ENCODE data around the gene EPS8L1. TPM values are rescaled to one million over a fixed set of nuclear protein-coding genes. Genes with fewer than 3 reads are reported as not detected.

The EPS8L1 gene
- total RNA-seq, 1 donor from 2014 or later = 30.5 TPM

DNA sequence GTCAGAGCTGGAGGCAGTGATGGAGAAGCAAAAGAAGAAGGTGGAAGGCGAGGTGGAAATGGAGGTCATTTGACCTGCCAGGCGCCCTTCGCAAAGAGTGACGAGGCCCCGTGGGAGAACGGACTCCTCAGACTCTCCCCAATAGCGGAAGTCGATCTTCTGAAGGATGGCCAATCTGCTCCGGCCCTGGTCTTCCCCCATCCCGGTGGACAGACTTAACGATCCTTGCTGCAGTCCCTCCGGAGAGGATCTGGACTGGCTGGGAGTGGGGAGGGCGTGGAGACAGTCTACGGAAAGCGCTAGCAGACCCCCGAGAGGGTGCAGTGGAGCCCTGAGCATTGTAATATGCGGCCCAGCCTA lies 11.9 kb downstream of the EPS8L1 start:
- TF ChIP-seq, protein P1, sequence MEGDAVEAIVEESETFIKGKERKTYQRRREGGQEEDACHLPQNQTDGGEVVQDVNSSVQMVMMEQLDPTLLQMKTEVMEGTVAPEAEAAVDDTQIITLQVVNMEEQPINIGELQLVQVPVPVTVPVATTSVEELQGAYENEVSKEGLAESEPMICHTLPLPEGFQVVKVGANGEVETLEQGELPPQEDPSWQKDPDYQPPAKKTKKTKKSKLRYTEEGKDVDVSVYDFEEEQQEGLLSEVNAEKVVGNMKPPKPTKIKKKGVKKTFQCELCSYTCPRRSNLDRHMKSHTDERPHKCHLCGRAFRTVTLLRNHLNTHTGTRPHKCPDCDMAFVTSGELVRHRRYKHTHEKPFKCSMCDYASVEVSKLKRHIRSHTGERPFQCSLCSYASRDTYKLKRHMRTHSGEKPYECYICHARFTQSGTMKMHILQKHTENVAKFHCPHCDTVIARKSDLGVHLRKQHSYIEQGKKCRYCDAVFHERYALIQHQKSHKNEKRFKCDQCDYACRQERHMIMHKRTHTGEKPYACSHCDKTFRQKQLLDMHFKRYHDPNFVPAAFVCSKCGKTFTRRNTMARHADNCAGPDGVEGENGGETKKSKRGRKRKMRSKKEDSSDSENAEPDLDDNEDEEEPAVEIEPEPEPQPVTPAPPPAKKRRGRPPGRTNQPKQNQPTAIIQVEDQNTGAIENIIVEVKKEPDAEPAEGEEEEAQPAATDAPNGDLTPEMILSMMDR (IDR thresholded peaks at IDR 0.05; ENCODE audit: insufficient read depth, low read length, poor library complexity, severe bottlenecking) = no peak
- DNase-seq (ENCODE audit: low read depth) = no peak
- Histone ChIP-seq H3K4me3 (ENCODE audit: low read depth, low read length) (peak overlapping the region; percentile 36), H3K27me3 (ENCODE audit: control insufficient read depth, insufficient read depth, low read length) (peaks cover 16% of the 10 kb centered on the region), H3K36me3 (ENCODE audit: control insufficient read depth, insufficient read depth, low read length) (peaks cover 4% of the 10 kb centered on the region)

DNA sequence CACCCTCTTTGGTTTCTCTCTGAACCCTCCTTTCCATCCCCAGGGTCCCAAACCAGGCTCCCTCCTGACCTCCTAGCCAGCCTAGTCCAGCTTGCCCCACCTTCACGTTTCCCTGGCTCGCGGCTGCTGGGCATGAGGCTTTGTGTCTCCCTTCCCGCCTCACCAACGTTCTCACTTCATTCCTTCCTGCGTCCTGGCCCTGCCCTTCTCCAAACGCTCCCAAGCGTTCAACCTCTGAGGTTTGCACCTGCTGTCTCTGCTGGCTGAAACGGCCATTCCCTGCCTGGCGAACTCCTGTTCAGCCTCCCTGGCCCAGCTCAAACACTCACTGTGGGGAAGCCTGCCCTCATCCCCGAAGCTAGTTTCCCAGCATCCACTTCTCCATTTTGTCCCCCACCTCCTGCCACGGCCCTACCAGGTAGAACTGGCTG lies 12.4 kb downstream of the EPS8L1 start:
- H3K4me3 ChIP-seq (ENCODE audit: low read depth, low read length) = no peak overlapping the region
- H3K36me3 ChIP-seq (ENCODE audit: control insufficient read depth, insufficient read depth, low read length) = peaks cover 4% of the 10 kb centered on the region
- TF ChIP-seq, protein P1 (IDR thresholded peaks at IDR 0.05; ENCODE audit: insufficient read depth, low read length, poor library complexity, severe bottlenecking) = no peak
- H3K27me3 ChIP-seq (ENCODE audit: control insufficient read depth, insufficient read depth, low read length) = peaks cover 14% of the 10 kb centered on the region
- no peak for DNase-seq (ENCODE audit: low read depth)

DNA sequence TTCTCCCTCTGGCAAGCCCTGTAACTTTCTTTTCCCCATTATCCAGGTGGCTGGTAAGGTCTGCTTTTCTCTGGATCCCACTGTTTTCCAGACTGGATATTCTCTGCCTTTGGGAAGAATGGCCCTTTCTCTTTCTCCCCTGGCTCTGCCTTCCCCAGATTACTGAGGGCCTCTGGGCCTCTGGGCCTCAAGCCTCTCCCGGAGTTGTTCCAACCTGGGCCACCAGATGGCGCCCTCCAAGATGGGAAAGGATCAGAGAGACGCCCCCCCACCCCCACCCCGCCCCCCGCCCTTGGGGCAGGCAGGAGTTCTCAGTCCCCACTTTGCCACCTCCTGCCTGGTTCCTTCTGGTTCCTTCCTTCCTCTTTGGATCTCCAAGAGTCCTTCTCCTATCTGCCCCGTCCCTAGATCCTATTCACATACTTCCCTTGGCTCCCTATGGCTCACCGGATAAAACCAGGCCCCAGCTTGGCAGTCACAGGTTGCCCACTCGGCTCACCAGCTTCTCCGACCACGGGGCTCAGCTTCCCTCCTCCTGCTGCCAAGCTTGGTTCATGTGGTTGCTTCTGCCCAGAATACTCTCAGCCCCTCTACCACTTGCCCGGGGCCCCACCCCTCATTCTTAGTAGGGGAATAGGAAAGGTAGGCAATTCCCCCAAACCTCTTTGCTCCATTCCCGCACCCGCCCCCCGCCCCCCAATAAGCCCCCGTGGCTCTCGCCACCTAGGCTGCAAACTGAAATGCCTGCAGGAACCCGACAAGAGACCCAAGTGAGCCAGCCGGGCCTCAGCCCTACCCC lies 13.1 kb downstream of the EPS8L1 start:
- no peak for DNase-seq (ENCODE audit: low read depth)
- H3K4me3 ChIP-seq (ENCODE audit: low read depth, low read length) = no peak overlapping the region

DNA sequence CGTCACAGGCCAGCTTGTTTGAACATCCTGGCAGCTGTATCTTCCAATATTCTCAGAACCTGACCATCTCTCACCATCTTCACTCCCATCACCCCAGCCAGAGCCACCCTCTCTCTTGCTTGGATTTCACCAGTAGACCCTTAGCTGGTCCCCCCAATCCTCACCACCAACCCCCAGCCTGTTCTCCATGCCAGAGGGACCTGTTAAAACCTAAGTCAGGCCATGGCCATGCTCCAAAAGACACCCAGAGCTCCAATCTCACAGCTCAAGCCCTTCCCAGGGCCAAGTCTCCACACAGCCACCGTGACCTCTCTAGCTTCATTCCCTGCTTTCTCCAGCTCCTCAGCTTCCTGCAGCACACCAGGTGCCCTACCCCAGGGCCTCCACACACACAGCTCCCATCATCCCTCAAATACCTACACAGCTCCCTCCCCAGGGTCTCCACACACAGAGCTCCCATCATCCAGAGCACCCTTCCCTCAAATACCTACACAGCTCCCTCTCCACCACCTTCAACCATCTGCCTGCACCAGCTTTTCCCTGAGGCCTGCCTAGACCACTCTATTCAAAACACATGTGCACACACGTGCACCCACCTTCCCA lies 13.8 kb downstream of the EPS8L1 start:
- Histone ChIP-seq H3K4me3 (ENCODE audit: low read depth, low read length) (no peak overlapping the region), H3K27me3 (ENCODE audit: control insufficient read depth, insufficient read depth, low read length) (peaks cover 6% of the 10 kb centered on the region), H3K36me3 (ENCODE audit: control insufficient read depth, insufficient read depth, low read length) (peaks cover 4% of the 10 kb centered on the region)
- TF ChIP-seq, protein P1 (IDR thresholded peaks at IDR 0.05; ENCODE audit: insufficient read depth, low read length, poor library complexity, severe bottlenecking) = no peak
- DNase-seq (ENCODE audit: low read depth) = no peak

More for the DNA sequence above, 13.1 kb downstream of the EPS8L1 start:
- H3K27me3 ChIP-seq (ENCODE audit: control insufficient read depth, insufficient read depth, low read length) = peaks cover 9% of the 10 kb centered on the region
- H3K36me3 ChIP-seq (ENCODE audit: control insufficient read depth, insufficient read depth, low read length) = peaks cover 4% of the 10 kb centered on the region
- TF ChIP-seq, protein P1 (IDR thresholded peaks at IDR 0.05; ENCODE audit: insufficient read depth, low read length, poor library complexity, severe bottlenecking) = peak; percentile 62

DNA sequence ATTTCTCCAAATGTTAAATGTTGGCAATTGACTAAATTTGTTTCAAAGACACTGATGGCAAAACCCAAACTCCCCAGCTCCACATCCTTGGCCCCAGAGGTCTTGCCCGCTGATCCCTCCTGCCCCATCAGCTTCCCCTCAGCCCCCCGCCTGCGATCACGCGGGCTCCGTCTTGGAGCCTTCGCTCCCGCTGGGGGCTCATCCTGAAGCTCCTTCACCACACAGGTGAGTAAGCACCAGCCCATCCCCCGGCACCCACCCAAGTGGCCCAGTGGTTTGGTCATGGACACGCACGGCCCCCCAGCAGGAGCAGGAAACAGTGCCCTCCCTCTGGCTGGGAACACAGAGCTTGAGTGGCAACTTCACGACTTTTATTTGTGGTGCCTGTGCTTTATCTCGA lies 14.9 kb downstream of the EPS8L1 start:
- Histone ChIP-seq H3K4me3 (ENCODE audit: low read depth, low read length) (no peak overlapping the region), H3K27me3 (ENCODE audit: control insufficient read depth, insufficient read depth, low read length) (peaks cover 6% of the 10 kb centered on the region), H3K36me3 (ENCODE audit: control insufficient read depth, insufficient read depth, low read length) (peaks cover 4% of the 10 kb centered on the region)
- no peak for DNase-seq (ENCODE audit: low read depth)
- TF ChIP-seq, protein P1 (IDR thresholded peaks at IDR 0.05; ENCODE audit: insufficient read depth, low read length, poor library complexity, severe bottlenecking) = no peak

Data from kidney epithelial cell (primary cell).